ENCODE measurements around the gene RAD51B. TPM values are rescaled to one million over a fixed set of nuclear protein-coding genes. Genes with fewer than 3 reads are reported as not detected.
A peak's percentile ranks its signal among the peaks of the same experiment; 100 is the strongest.

Gene RAD51B
- total and polyA plus RNA-seq, 4 experiments from 2014 or later = 22.0 to 35.7 (median 31.4) TPM

GRCh38 chr14:67994531-67994930 is 175.0 kb downstream of the RAD51B start:
- Histone ChIP-seq H3K9me3 (ENCODE audit: control insufficient read depth in 1 of 2, low read length in 2 of 2) (no peaks in the 10 kb centered on the region), H3K27me3 (ENCODE audit: insufficient read depth, low read length) (no peaks in the 10 kb centered on the region), H3K27ac (ENCODE audit: low read depth, low read length) (no peak overlapping the region), H3K36me3 (ENCODE audit: insufficient read depth, low read length) (no peaks in the 10 kb centered on the region), H3K4me3 (ENCODE audit: low read length in 2 of 2) (no peak overlapping the region), H3K4me1 (ENCODE audit: insufficient read depth, low read length) (no peaks in the 10 kb centered on the region)
- Mint-ChIP-seq H3K36me3 (peaks cover 0 to 3% of the 10 kb centered on the region in 2 donors), H3K4me1 (no peaks in the 10 kb centered on the region), H3K9me3 (no peaks in the 10 kb centered on the region), H3K27ac (no peak overlapping the region), H3K4me3 (no peak overlapping the region), H3K27me3 (no peaks in the 10 kb centered on the region)
- intact Hi-C loops (cut with micrococcal nuclease) = no loop called here
- DNase-seq = no peak
- CTCF ChIA-PET (ENCODE audit: partially characterized antibody) = no interaction called here
- POLR2A ChIA-PET (ENCODE audit: partially characterized antibody) = no interaction called here

GRCh38 chr14:67996235-67996634 is 176.7 kb downstream of the RAD51B start:
- Mint-ChIP-seq H3K36me3 (peaks cover 0 to 3% of the 10 kb centered on the region in 2 donors), H3K4me3 (no peak overlapping the region), H3K27me3 (no peaks in the 10 kb centered on the region), H3K4me1 (no peaks in the 10 kb centered on the region), H3K9me3 (no peaks in the 10 kb centered on the region), H3K27ac (no peak overlapping the region)
- CTCF ChIA-PET (ENCODE audit: partially characterized antibody) = no interaction called here
- H3K4me1 ChIP-seq (ENCODE audit: insufficient read depth, low read length) = no peaks in the 10 kb centered on the region
- intact Hi-C loops (cut with micrococcal nuclease) = no loop called here
- H3K9me3 ChIP-seq (ENCODE audit: control insufficient read depth in 1 of 2, low read length in 2 of 2) = no peaks in the 10 kb centered on the region
- POLR2A ChIA-PET (ENCODE audit: partially characterized antibody) = no interaction called here
- H3K36me3 ChIP-seq (ENCODE audit: insufficient read depth, low read length) = no peaks in the 10 kb centered on the region
- H3K27ac ChIP-seq (ENCODE audit: low read depth, low read length) = no peak overlapping the region
- no peaks in the 10 kb centered on the region for H3K27me3 ChIP-seq (ENCODE audit: insufficient read depth, low read length)
- DNase-seq = no peak
- H3K4me3 ChIP-seq (ENCODE audit: low read length in 2 of 2) = no peak overlapping the region

GRCh38 chr14:67998834-67999233 is 179.3 kb downstream of the RAD51B start:
- Mint-ChIP-seq H3K36me3 (peaks cover 0 to 8% of the 10 kb centered on the region in 2 donors), H3K27ac (peak overlapping the region in 1 of 7 donors; percentile 25), H3K4me3 (no peak overlapping the region), H3K9me3 (peaks cover 0 to 3% (median 0%) of the 10 kb centered on the region in 8 donors), H3K27me3 (no peaks in the 10 kb centered on the region), H3K4me1 (no peaks in the 10 kb centered on the region)
- H3K27me3 ChIP-seq (ENCODE audit: insufficient read depth, low read length) = no peaks in the 10 kb centered on the region
- no peak overlapping the region for H3K4me3 ChIP-seq (ENCODE audit: low read length in 2 of 2)
- no peak overlapping the region for H3K27ac ChIP-seq (ENCODE audit: low read depth, low read length)
- CTCF ChIA-PET (ENCODE audit: partially characterized antibody) = no interaction called here
- H3K36me3 ChIP-seq (ENCODE audit: insufficient read depth, low read length) = no peaks in the 10 kb centered on the region
- POLR2A ChIA-PET (ENCODE audit: partially characterized antibody) = no interaction called here
- DNase-seq = no peak
- intact Hi-C loops (cut with micrococcal nuclease) = no loop called here
- H3K4me1 ChIP-seq (ENCODE audit: insufficient read depth, low read length) = no peaks in the 10 kb centered on the region
- no peaks in the 10 kb centered on the region for H3K9me3 ChIP-seq (ENCODE audit: control insufficient read depth in 1 of 2, low read length in 2 of 2)

- Mint-ChIP-seq H3K27me3 (no peaks in the 10 kb centered on the region), H3K4me1 (no peaks in the 10 kb centered on the region), H3K36me3 (peaks cover 0 to 8% of the 10 kb centered on the region in 2 donors), H3K4me3 (no peak overlapping the region), H3K27ac (no peak overlapping the region), H3K9me3 (peaks cover 0 to 3% (median 0%) of the 10 kb centered on the region in 8 donors)
- Histone ChIP-seq H3K27ac (ENCODE audit: low read depth, low read length) (no peak overlapping the region), H3K36me3 (ENCODE audit: insufficient read depth, low read length) (no peaks in the 10 kb centered on the region), H3K9me3 (ENCODE audit: control insufficient read depth in 1 of 2, low read length in 2 of 2) (no peaks in the 10 kb centered on the region), H3K27me3 (ENCODE audit: insufficient read depth, low read length) (no peaks in the 10 kb centered on the region), H3K4me3 (ENCODE audit: low read length in 2 of 2) (no peak overlapping the region), H3K4me1 (ENCODE audit: insufficient read depth, low read length) (no peaks in the 10 kb centered on the region)
- POLR2A ChIA-PET (ENCODE audit: partially characterized antibody) = no interaction called here
- intact Hi-C loops (cut with micrococcal nuclease) = no loop called here
- DNase-seq = no peak
- CTCF ChIA-PET (ENCODE audit: partially characterized antibody) = no interaction called here
These were observed 179.7 kb downstream of the RAD51B start for GRCh38 chr14:67999290-67999689.

GRCh38 chr14:67999705-68000384 is 180.3 kb downstream of the RAD51B start:
- no peak overlapping the region for H3K27ac ChIP-seq (ENCODE audit: low read depth, low read length)
- no peaks in the 10 kb centered on the region for H3K36me3 ChIP-seq (ENCODE audit: insufficient read depth, low read length)
- ChIA-PET POLR2A (ENCODE audit: partially characterized antibody) (no interaction called here), CTCF (ENCODE audit: partially characterized antibody) (no interaction called here)
- no peak overlapping the region for H3K4me3 ChIP-seq (ENCODE audit: low read length in 2 of 2)
- H3K4me1 ChIP-seq (ENCODE audit: insufficient read depth, low read length) = no peaks in the 10 kb centered on the region
- intact Hi-C loops (cut with micrococcal nuclease) = no loop called here
- peaks cover 0 to 8% of the 10 kb centered on the region in 2 donors for H3K36me3 Mint-ChIP-seq
- H3K9me3 Mint-ChIP-seq = peaks cover 0 to 3% (median 0%) of the 10 kb centered on the region in 8 donors
- no peak for DNase-seq
- H3K4me3 Mint-ChIP-seq = no peak overlapping the region
- H3K27me3 ChIP-seq (ENCODE audit: insufficient read depth, low read length) = no peaks in the 10 kb centered on the region
- H3K27ac Mint-ChIP-seq = no peak overlapping the region
- H3K4me1 Mint-ChIP-seq = no peaks in the 10 kb centered on the region
- no peaks in the 10 kb centered on the region for H3K9me3 ChIP-seq (ENCODE audit: control insufficient read depth in 1 of 2, low read length in 2 of 2)
- H3K27me3 Mint-ChIP-seq = no peaks in the 10 kb centered on the region

GRCh38 chr14:68000511-68000910 is 180.9 kb downstream of the RAD51B start:
- peaks cover 0 to 9% of the 10 kb centered on the region in 2 donors for H3K36me3 Mint-ChIP-seq
- no peak overlapping the region for H3K27ac ChIP-seq (ENCODE audit: low read depth, low read length)
- no peaks in the 10 kb centered on the region for H3K4me1 Mint-ChIP-seq
- H3K27ac Mint-ChIP-seq = no peak overlapping the region
- H3K4me1 ChIP-seq (ENCODE audit: insufficient read depth, low read length) = no peaks in the 10 kb centered on the region
- CTCF ChIA-PET (ENCODE audit: partially characterized antibody) = no interaction called here
- H3K27me3 Mint-ChIP-seq = no peaks in the 10 kb centered on the region
- no peaks in the 10 kb centered on the region for H3K9me3 ChIP-seq (ENCODE audit: control insufficient read depth in 1 of 2, low read length in 2 of 2)
- no peak overlapping the region for H3K4me3 Mint-ChIP-seq
- H3K4me3 ChIP-seq (ENCODE audit: low read length in 2 of 2) = no peak overlapping the region
- intact Hi-C loops (cut with micrococcal nuclease) = no loop called here
- no peaks in the 10 kb centered on the region for H3K36me3 ChIP-seq (ENCODE audit: insufficient read depth, low read length)
- H3K27me3 ChIP-seq (ENCODE audit: insufficient read depth, low read length) = no peaks in the 10 kb centered on the region
- POLR2A ChIA-PET (ENCODE audit: partially characterized antibody) = no interaction called here
- H3K9me3 Mint-ChIP-seq = peaks cover 0 to 3% (median 0%) of the 10 kb centered on the region in 8 donors
- DNase-seq = no peak

- no peak for DNase-seq
- no peaks in the 10 kb centered on the region for H3K27me3 ChIP-seq (ENCODE audit: insufficient read depth, low read length)
- intact Hi-C loops (cut with micrococcal nuclease) = no loop called here
- Mint-ChIP-seq H3K36me3 (peaks cover 0 to 4% of the 10 kb centered on the region in 2 donors), H3K27me3 (no peaks in the 10 kb centered on the region), H3K9me3 (no peaks in the 10 kb centered on the region), H3K4me1 (no peaks in the 10 kb centered on the region), H3K4me3 (no peak overlapping the region), H3K27ac (no peak overlapping the region)
- no peaks in the 10 kb centered on the region for H3K4me1 ChIP-seq (ENCODE audit: insufficient read depth, low read length)
- POLR2A ChIA-PET (ENCODE audit: partially characterized antibody) = no interaction called here
- no peak overlapping the region for H3K4me3 ChIP-seq (ENCODE audit: low read length in 2 of 2)
- no peaks in the 10 kb centered on the region for H3K9me3 ChIP-seq (ENCODE audit: control insufficient read depth in 1 of 2, low read length in 2 of 2)
- H3K36me3 ChIP-seq (ENCODE audit: insufficient read depth, low read length) = no peaks in the 10 kb centered on the region
- CTCF ChIA-PET (ENCODE audit: partially characterized antibody) = no interaction called here
- H3K27ac ChIP-seq (ENCODE audit: low read depth, low read length) = no peak overlapping the region
These were observed 188.9 kb downstream of the RAD51B start for GRCh38 chr14:68008491-68008890.

All from CD4-positive, alpha-beta memory T cell (primary cell).